A673 (cell line): ENCODE data around the gene AFG3L2.

ENCODE experiments used
- EZH2 ChIP-seq: fragments of 200-600 bp; sonication (generic); IDR thresholded peaks from 2 replicates; pipeline ENCODE4 v1.6.1; 2017; ENCODE audit warnings: borderline replicate concordance, low read depth, mild to moderate bottlenecking, mixed read lengths, antibody characterized with exemption, low read length; ENCODE audit not compliant: poor library complexity, severe bottlenecking
- TF ChIP-seq, protein P1 (sequence below): fragments of 300-800, 200-600 bp; sonication (generic); conservative IDR thresholded peaks from 2 replicates; pipeline ENCODE4 v1.5.1; 2017; ENCODE audit warnings: low read depth, mild to moderate bottlenecking, antibody characterized with exemption, low read length, moderate library complexity, mixed read lengths

DNA sequence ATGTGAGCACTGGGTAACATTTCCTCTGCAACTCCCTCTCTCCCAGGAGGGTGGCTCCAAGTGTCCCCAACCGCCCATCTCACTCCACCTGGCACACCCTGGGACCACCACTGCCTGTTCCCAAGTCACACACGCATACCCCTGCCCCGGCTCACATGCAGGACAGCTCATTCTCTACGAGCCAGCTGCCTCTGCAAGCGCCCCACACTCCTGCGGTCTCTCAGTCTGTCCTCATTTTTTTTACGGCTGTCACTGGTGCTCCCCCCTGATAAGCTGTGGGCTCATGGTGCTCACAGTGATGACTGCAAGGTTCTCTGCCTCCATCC, 30.8 kb downstream of the AFG3L2 start:
- TF ChIP-seq, protein P1, sequence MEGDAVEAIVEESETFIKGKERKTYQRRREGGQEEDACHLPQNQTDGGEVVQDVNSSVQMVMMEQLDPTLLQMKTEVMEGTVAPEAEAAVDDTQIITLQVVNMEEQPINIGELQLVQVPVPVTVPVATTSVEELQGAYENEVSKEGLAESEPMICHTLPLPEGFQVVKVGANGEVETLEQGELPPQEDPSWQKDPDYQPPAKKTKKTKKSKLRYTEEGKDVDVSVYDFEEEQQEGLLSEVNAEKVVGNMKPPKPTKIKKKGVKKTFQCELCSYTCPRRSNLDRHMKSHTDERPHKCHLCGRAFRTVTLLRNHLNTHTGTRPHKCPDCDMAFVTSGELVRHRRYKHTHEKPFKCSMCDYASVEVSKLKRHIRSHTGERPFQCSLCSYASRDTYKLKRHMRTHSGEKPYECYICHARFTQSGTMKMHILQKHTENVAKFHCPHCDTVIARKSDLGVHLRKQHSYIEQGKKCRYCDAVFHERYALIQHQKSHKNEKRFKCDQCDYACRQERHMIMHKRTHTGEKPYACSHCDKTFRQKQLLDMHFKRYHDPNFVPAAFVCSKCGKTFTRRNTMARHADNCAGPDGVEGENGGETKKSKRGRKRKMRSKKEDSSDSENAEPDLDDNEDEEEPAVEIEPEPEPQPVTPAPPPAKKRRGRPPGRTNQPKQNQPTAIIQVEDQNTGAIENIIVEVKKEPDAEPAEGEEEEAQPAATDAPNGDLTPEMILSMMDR, result no peak
- TF ChIP-seq EZH2, result no peak
